DMS114 treated with DMSO at 0.1 percent for 48 hours (cell line): ENCODE results near the gene NFKBIL1.

Source experiments
- DNase-seq: peaks from one replicate; lab custom pipeline; 2025; ENCODE audit not compliant: unreplicated experiment; lab: John Stamatoyannopoulos, UW

The NFKBIL1 gene

GRCh38 chr6:31559958-31560696 lies 12.7 kb downstream of the NFKBIL1 start:
- DNase-seq, result no peak

GRCh38 chr6:31560697-31561058 lies 13.3 kb downstream of the NFKBIL1 start:
- no peak for DNase-seq

- DNase-seq, result no peak
Observed at GRCh38 chr6:31567531-31568370, 20.3 kb downstream of the NFKBIL1 start.

- no peak for DNase-seq
Observed at GRCh38 chr6:31568537-31568961, 21.1 kb downstream of the NFKBIL1 start.

GRCh38 chr6:31569861-31570536 lies 22.6 kb downstream of the NFKBIL1 start:
- no peak for DNase-seq

GRCh38 chr6:31572041-31572911 lies 24.9 kb downstream of the NFKBIL1 start, which contains the start of gene LTA:
TSS of gene LTA (plus strand) at chr6:31572289. CDS start at chr6:31572743, 454 bp downstream.
- DNase-seq, result no peak

- DNase-seq, result no peak
Observed at GRCh38 chr6:31573239-31574105, 26.1 kb downstream of the NFKBIL1 start.

- DNase-seq, result no peak
Observed at GRCh38 chr6:31574106-31575061, 27.0 kb downstream of the NFKBIL1 start.

- no peak for DNase-seq
Observed at GRCh38 chr6:31575335-31575901, 28.0 kb downstream of the NFKBIL1 start, which contains the start of gene TNF. TSS of gene TNF (plus strand) at chr6:31575565. CDS start at chr6:31575742, 177 bp downstream.

- no peak for DNase-seq
Observed at GRCh38 chr6:31575952-31576685, 28.7 kb downstream of the NFKBIL1 start.

GRCh38 chr6:31576897-31577578 lies 29.6 kb downstream of the NFKBIL1 start:
- no peak for DNase-seq

- DNase-seq, result no peak
Observed at GRCh38 chr6:31577579-31577966, 30.2 kb downstream of the NFKBIL1 start.

GRCh38 chr6:31578184-31579118 lies 31.0 kb downstream of the NFKBIL1 start:
- DNase-seq, result no peak

- DNase-seq, result no peak
Observed at GRCh38 chr6:31579119-31579505, 31.7 kb downstream of the NFKBIL1 start.

- no peak for DNase-seq
Observed at GRCh38 chr6:31579546-31580437, 32.4 kb downstream of the NFKBIL1 start.
